DOHH2 (cell line): ENCODE data around the gene THSD8.
A peak's percentile ranks its signal among the peaks of the same experiment; 100 is the strongest.

ENCODE experiments used
- H3F3A ChIP-seq: fragments of 200-600 bp; sonication (generic), shearing (Covaris generic); 2 replicates; pipeline ENCODE4 v1.6.0; 2016; ENCODE audit warnings: antibody characterized with exemption, mild to moderate bottlenecking; ENCODE audit not compliant: control insufficient read depth, insufficient read depth
- H3K27ac ChIP-seq: fragments of 200-600 bp; sonication (generic); 2 replicates; pipeline ENCODE4 v1.5.1; 2014; ENCODE audit warnings: low read depth, mild to moderate bottlenecking, low read length, moderate library complexity
- H3K27me3 ChIP-seq: fragments of 200-600 bp; sonication (generic); 2 replicates; pipeline ENCODE4 v1.6.1; 2014; ENCODE audit warnings: mild to moderate bottlenecking, low read length, mixed read lengths; ENCODE audit not compliant: control insufficient read depth
- H3K36me3 ChIP-seq: fragments of 200-600 bp; sonication (generic); 2 replicates; pipeline ENCODE4 v1.6.1; 2014; ENCODE audit warnings: mild to moderate bottlenecking, low read length, moderate library complexity, mixed read lengths; ENCODE audit not compliant: control insufficient read depth
- H3K4me1 ChIP-seq: fragments of 200-600 bp; sonication (generic); 2 replicates; pipeline ENCODE4 v1.6.1; 2014; ENCODE audit warnings: mild to moderate bottlenecking, low read length, mixed read lengths; ENCODE audit not compliant: control insufficient read depth
- H3K4me2 ChIP-seq: fragments of 200-600 bp; sonication (generic); 2 replicates; pipeline ENCODE4 v1.6.0; 2014; ENCODE audit warnings: mild to moderate bottlenecking, low read length, moderate library complexity
- H3K4me3 ChIP-seq: fragments of 200-600 bp; sonication (generic); 2 replicates; pipeline ENCODE4 v1.5.1; 2014; ENCODE audit warnings: mild to moderate bottlenecking, low read length, mixed read lengths
- H3K79me2 ChIP-seq: fragments of 200-600 bp; sonication (generic); 2 replicates; pipeline ENCODE4 v1.6.1; 2014; ENCODE audit warnings: mild to moderate bottlenecking, low read length, mixed read lengths; ENCODE audit not compliant: control insufficient read depth
- H3K9me2 ChIP-seq: fragments of 200-600 bp; sonication (generic); replicated peaks from 2 replicates; pipeline ENCODE4 v1.6.1; 2014; ENCODE audit warnings: mild to moderate bottlenecking, low read length, mixed read lengths; ENCODE audit not compliant: control insufficient read depth
- H3K9me3 ChIP-seq: fragments of 200-600 bp; sonication (generic); 2 replicates; pipeline ENCODE4 v1.6.1; 2014; ENCODE audit warnings: antibody characterized with exemption, low read length, mixed read lengths; ENCODE audit not compliant: control insufficient read depth, insufficient read depth
- H4K20me1 ChIP-seq: fragments of 200-600 bp; sonication (generic); 2 replicates; pipeline ENCODE4 v1.6.0; 2014; ENCODE audit warnings: low read depth, mild to moderate bottlenecking, antibody characterized with exemption, low read length, moderate library complexity; ENCODE audit not compliant: control insufficient read depth, insufficient read depth
- EZH2phosphoT487 ChIP-seq: fragments of 200-600 bp; sonication (generic); IDR thresholded peaks from 2 replicates; pipeline ENCODE4 v1.6.1; 2017; ENCODE audit warnings: borderline replicate concordance, mild to moderate bottlenecking, antibody characterized with exemption, low read length, moderate library complexity, mixed read lengths
- TF ChIP-seq, protein P1 (sequence below): fragments of 200-600 bp; sonication (generic); IDR thresholded peaks from one replicate; pipeline ENCODE4 v1.5.1; 2014; ENCODE audit warnings: antibody characterized with exemption, mild to moderate bottlenecking, low read depth, low read length; ENCODE audit not compliant: poor library complexity, severe bottlenecking

THSD8 gene

DNA sequence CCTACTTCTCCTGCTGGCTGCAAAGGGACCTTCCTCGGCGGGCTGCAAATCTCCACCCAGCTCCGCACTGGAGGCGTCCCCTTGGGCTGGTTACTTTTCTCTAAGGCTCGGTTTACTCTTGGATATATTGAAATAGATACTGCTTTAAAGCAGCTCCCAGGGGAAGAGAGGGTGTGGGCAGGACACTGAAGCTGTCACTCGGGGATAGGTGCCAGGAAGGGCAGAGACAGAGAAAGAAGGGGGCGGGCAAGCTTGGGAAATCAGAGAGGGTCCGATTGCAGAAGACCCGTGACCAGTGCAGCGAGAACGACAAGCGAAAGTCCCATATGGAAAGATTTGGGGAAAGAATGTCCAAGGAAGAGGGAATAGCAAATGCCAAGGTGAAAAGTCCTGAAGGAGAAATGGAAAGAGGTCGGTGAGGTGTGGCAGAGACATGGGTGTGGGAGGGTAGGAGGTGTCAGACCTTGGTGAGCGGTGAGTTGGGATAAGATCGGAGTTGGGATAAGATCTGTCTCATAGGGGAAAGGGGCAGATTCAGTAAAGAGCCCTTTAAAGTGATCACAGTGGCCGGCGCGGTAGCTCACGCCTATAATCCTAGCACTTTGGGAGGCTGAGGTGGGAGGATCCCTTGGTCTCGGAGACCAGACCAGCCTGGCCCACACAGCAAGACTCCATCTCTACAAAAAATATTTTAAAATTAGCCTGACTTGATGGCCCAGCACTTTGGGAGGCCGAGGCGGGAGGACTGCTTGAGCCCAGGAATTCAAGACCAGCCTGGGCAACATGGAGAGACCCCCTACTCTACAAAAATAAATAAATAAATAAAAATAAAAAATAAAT, 618 bp downstream of the THSD8 start:
- peak overlapping the region; percentile 74 for H3K4me3 ChIP-seq
- H3K27ac ChIP-seq: no peak overlapping the region

DNA sequence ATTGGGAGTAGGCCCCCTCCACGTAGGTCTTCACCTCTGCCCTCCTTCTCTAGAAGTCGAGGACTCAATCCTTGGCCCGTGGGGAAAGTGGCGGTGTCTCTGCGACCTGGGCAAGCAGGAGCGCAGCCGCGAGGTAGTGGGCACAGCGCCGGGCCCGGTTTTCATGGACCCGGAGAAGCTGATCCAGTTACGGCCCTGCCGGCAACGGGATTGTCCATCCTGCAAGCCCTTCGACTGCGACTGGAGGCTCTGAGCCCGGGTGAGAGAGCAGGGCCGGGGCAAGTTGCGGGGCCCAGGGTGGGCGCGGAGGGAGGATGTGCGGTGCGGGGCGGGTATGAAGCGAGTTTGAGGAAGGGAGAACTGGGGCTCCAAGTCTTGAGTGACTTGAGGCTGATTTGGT, 2.2 kb downstream of the THSD8 start:
- TF ChIP-seq, protein P1, sequence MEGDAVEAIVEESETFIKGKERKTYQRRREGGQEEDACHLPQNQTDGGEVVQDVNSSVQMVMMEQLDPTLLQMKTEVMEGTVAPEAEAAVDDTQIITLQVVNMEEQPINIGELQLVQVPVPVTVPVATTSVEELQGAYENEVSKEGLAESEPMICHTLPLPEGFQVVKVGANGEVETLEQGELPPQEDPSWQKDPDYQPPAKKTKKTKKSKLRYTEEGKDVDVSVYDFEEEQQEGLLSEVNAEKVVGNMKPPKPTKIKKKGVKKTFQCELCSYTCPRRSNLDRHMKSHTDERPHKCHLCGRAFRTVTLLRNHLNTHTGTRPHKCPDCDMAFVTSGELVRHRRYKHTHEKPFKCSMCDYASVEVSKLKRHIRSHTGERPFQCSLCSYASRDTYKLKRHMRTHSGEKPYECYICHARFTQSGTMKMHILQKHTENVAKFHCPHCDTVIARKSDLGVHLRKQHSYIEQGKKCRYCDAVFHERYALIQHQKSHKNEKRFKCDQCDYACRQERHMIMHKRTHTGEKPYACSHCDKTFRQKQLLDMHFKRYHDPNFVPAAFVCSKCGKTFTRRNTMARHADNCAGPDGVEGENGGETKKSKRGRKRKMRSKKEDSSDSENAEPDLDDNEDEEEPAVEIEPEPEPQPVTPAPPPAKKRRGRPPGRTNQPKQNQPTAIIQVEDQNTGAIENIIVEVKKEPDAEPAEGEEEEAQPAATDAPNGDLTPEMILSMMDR: no peak
- no peak for TF ChIP-seq EZH2phosphoT487
- H3K27me3 ChIP-seq: no peaks in the 10 kb centered on the region
- H3K4me3 ChIP-seq: no peak overlapping the region
- peaks cover 26% of the 10 kb centered on the region for H3K36me3 ChIP-seq
- no peaks in the 10 kb centered on the region for H3K9me2 ChIP-seq
- H3K79me2 ChIP-seq: peaks cover 34% of the 10 kb centered on the region
- no peaks in the 10 kb centered on the region for H3F3A ChIP-seq
- H3K4me1 ChIP-seq: peaks cover 34% of the 10 kb centered on the region
- H3K27ac ChIP-seq: no peak overlapping the region
- no peaks in the 10 kb centered on the region for H3K9me3 ChIP-seq
- 0 out of 2 replicates have a peak, but pooled peaks cover 3% of the 10 kb centered on the region for H4K20me1 ChIP-seq
- H3K4me2 ChIP-seq: no peak overlapping the region

More for the DNA sequence above, 618 bp downstream of the THSD8 start:
- 0 out of 2 replicates have a peak, but pooled peaks cover 3% of the 10 kb centered on the region for H4K20me1 ChIP-seq
- no peaks in the 10 kb centered on the region for H3K27me3 ChIP-seq
- H3F3A ChIP-seq: no peaks in the 10 kb centered on the region
- TF ChIP-seq, protein P1: no peak
- no peak for TF ChIP-seq EZH2phosphoT487
- H3K9me2 ChIP-seq: no peaks in the 10 kb centered on the region
- peaks cover 31% of the 10 kb centered on the region for H3K79me2 ChIP-seq
- no peaks in the 10 kb centered on the region for H3K9me3 ChIP-seq
- peaks cover 34% of the 10 kb centered on the region for H3K4me1 ChIP-seq
- peak overlapping the region; percentile 66 for H3K4me2 ChIP-seq
- peaks cover 18% of the 10 kb centered on the region for H3K36me3 ChIP-seq

DNA sequence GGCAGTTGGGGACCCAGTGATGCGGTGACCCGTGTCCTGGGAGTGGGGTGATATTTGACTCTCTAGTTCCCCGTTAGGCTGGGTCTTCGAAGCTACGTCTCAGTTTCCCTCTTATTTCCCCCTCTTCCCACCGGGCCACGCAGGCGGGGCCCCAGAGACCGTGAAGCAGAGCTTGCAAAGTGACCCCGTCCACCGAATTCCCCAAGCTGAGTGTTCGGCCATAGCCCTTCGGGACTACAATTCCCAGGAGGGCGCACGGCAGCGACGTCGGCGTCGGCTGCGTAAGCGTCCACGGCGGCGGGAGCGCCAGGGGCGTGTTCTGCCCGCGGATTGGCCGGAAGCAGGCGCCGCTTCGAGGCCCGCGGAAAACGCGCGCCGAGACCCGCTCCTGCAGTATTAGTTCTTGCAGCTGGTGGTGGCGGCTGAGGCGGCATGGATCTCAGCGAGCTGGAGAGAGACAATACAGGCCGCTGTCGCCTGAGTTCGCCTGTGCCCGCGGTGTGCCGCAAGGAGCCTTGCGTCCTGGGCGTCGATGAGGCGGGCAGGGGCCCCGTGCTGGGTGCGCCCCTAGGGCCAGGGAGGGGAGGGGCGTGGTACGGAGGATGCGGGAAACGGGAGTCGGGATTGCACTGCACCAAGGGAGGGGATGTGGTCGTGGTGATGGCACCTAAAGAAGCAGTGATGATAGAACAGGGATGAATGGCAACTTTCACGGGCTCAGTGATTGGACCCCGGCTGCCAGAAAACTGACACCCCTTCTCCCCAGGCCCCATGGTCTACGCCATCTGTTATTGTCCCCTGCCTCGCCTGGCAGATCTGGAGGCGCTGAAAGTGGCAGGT, 4.6 kb downstream of the THSD8 start, which contains the start of gene RNASEH2A:
Gene RNASEH2A (plus strand): TSS at position 343 of the 840 bp plus-strand sequence. CDS start 90 bp downstream, at position 433.
- TF ChIP-seq EZH2phosphoT487: no peak
- TF ChIP-seq, protein P1: peak; percentile 13
- H3K9me2 ChIP-seq: no peaks in the 10 kb centered on the region
- H3K79me2 ChIP-seq: peaks cover 14% of the 10 kb centered on the region
- H4K20me1 ChIP-seq: no peaks in the 10 kb centered on the region
- H3K9me3 ChIP-seq: no peaks in the 10 kb centered on the region
- no peaks in the 10 kb centered on the region for H3K27me3 ChIP-seq
- peak within 1 kb of the TSS; percentile 90 for H3K4me3 ChIP-seq
- no peaks in the 10 kb centered on the region for H3F3A ChIP-seq
- peaks cover 23% of the 10 kb centered on the region for H3K4me1 ChIP-seq
- H3K36me3 ChIP-seq: peaks cover 28% of the 10 kb centered on the region
- H3K4me2 ChIP-seq: peak within 1 kb of the TSS; percentile 87
- H3K27ac ChIP-seq: peak within 1 kb of the TSS; percentile 52
